GM10248 (cell line): ENCODE measurements around the gene CCNI2.
"Not testable (repeated sequence)": the region's sequence is repeated elsewhere in the genome, so short reads cannot be mapped to it uniquely, and the experiment has no call there.

Experiments
- CTCF ChIA-PET: fragments of 300-600 bp; sonication (Branson Sonifier 250); formaldehyde crosslinking; extraction: SDS; loops from one replicate; lab custom pipeline; 2021; ENCODE audit warnings: antibody characterized with exemption; lab: Yijun Ruan, JAX
- POLR2A ChIA-PET: fragments of 350-650 bp; sonication (Branson Sonifier 250); formaldehyde crosslinking; extraction: SDS; loops from one replicate; lab custom pipeline; 2020; ENCODE audit warnings: antibody characterized with exemption; lab: Yijun Ruan, JAX
- DNase-seq: peaks from one replicate; pipeline ENCODE4 v3.0.0; 2012; ENCODE audit errors: extremely low spot score
- CTCF ChIP-seq: IDR thresholded peaks from 2 replicates; pipeline ENCODE4 v1.5.1; 2012; ENCODE audit warnings: mild to moderate bottlenecking, low read depth; ENCODE audit errors: extremely low read depth, missing control alignments, control extremely low read depth

CCNI2 gene

GRCh38 chr5:132800545-132800944 is 53.3 kb downstream of the CCNI2 start:
- TF ChIP-seq CTCF = no peak
- no peak for DNase-seq
- POLR2A ChIA-PET = no interaction called here
- CTCF ChIA-PET = interaction anchor here (0.6 to 3.1 kb wide), 9 partner anchors 9 to 300 kb away, joined by 3 to 13 read pairs (median 5); no protein-coding TSS in a partner anchor

GRCh38 chr5:132802044-132802684 is 54.9 kb downstream of the CCNI2 start:
- ChIA-PET POLR2A (no interaction called here), CTCF (interaction anchor here (0.8 to 3.1 kb wide), 12 partner anchors 8 to 312 kb away, joined by 3 to 13 read pairs (median 4); partner anchors contain the start of genes CCNI2 and IRF1)
- no peak for DNase-seq
- no peak for TF ChIP-seq CTCF

GRCh38 chr5:132802685-132803066 is 55.5 kb downstream of the CCNI2 start:
- POLR2A ChIA-PET, DNase-seq: not testable (repeated sequence)
- CTCF ChIA-PET = interaction anchor here (1.0 to 3.1 kb wide), 8 partner anchors 8 to 56 kb away, joined by 3 to 13 read pairs (median 5); partner anchors contain the start of gene CCNI2
